Measurements from ENCODE around the gene ITGA5.

DNA sequence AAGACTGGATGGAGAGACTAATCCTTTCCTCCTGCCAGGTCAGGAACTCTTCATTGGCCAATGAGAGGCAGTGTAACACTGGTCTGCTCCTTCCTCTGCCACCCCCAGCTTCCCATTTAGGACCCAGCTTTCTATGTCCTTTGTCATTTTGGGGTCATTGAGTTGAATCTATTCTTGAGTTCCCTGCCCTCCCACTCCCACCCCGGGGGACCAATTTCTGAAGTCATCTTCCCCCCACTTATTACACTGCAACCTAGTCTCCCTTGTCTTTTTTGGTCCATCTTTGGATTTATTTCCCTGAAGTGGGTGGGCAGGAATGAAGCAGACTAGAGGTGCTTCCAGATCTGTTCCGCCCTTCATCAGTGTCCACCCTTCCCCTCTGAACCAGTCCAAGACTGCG, 7.6 kb upstream of the ITGA5 start:
- TF ChIP-seq, protein P1, sequence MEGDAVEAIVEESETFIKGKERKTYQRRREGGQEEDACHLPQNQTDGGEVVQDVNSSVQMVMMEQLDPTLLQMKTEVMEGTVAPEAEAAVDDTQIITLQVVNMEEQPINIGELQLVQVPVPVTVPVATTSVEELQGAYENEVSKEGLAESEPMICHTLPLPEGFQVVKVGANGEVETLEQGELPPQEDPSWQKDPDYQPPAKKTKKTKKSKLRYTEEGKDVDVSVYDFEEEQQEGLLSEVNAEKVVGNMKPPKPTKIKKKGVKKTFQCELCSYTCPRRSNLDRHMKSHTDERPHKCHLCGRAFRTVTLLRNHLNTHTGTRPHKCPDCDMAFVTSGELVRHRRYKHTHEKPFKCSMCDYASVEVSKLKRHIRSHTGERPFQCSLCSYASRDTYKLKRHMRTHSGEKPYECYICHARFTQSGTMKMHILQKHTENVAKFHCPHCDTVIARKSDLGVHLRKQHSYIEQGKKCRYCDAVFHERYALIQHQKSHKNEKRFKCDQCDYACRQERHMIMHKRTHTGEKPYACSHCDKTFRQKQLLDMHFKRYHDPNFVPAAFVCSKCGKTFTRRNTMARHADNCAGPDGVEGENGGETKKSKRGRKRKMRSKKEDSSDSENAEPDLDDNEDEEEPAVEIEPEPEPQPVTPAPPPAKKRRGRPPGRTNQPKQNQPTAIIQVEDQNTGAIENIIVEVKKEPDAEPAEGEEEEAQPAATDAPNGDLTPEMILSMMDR (IDR thresholded peaks at IDR 0.05): no peak
- no peak for TF ChIP-seq POLR2A (IDR thresholded peaks at IDR 0.05)

Measured in body of pancreas (tissue), 4 donors.